Hippocampal formation (tissue), 2 donors: ENCODE results near the gene ARL15.
"Not testable (repeated sequence)": the region's sequence is repeated elsewhere in the genome, so short reads cannot be mapped to it uniquely, and the experiment has no call there.

ENCODE experiments used
- DNase-seq, 2 donors: peaks; one replicate each; lab custom pipeline; 2025; lab: John Stamatoyannopoulos, UW

The ARL15 gene

DNA sequence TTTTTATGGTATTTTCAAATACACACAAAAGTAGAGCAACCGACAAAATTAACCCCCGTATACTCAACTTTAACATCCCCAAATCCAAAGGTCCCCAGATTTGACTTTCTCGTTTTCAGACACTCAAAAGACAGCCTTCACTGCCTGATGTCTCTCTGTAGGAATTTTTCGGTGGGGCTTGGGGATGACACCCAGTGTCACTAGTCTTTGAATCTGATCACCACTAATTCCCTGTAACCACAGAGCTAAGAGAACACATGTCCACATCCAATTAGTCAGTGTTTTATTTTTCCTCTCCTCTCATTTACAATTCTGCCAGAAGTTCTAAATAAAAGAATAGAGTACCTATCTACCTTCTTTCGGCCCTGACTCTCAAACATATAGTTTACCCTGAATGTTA lies 324.6 kb downstream of the ARL15 start:
- no peak for DNase-seq

DNA sequence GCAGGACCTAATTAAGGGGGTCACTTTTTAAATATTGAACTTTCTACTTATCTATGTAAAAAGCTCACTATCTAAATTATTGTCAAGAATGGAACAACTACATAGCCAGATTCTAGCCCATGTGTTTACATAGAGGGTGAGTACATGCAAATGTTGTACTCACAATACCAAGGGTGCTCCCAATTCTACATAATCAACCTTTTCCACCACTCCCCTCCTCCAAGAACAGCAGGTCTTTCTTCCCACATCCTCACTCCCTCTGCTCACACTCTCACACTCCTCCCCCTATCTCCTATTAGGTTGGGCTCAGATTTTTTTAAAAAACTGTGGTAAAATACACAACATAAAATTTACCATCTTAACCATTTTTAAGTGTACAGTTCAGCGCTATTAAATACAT lies 325.4 kb downstream of the ARL15 start:
- DNase-seq = no peak

DNA sequence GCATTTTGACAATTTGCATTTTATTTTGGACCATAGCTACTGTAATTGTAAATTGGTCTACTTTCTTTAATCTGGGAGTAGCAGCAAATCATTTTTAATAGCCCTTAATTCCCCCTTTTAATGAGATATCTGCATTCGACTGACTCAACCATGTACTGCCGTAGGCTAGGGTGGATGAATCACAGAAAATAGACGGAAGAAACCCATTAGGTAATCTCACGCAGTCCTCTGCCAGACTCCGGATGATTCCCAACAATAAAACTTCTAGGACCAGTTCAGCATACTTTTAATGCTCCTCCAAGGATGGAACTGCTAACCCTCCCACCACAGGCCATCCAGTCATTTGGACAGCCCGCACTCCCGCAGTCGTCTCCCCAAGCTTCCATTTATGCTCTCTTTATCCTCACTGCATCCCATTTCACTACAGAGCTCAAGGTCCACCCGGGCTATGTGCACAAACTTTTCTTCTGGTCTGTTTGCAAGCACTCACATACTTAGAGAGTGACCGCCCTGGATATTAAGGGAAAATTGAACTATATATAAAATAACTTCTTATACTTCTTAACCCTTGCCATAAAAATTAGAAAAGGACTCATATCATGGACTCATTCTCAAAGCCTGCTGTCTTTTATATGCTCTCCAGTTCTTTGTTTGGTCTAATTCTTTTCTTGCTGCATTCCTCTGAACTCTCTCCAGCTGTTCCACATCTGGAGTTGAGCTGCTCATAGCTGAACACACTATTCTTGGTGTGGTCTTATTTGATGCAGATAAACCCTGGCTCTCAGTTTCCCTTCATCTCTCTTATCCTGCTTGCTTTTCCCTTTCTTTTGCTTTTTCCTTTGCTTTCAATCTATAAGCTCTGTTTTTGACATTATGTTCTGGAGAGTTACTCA lies 326.6 kb downstream of the ARL15 start:
- DNase-seq = no peak

DNA sequence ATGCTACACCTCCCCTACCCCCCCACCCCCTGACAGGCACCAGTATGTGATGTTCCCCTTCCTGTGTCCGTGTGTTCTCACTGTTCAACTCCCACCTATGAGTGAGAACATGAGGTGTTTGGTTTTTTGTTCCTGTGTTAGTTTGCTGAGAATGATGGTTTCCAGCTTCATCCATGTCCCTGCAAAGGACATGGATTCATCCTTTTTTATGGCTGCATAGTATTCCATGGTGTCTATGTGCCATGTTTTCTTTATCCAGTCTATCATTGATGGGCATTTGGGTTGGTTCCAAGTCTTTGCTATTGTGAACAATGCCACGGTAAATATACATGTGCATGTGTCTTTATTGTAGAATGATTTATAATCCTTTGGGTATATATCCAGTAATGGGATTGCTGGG lies 328.1 kb downstream of the ARL15 start:
- DNase-seq = not testable (repeated sequence)

DNA sequence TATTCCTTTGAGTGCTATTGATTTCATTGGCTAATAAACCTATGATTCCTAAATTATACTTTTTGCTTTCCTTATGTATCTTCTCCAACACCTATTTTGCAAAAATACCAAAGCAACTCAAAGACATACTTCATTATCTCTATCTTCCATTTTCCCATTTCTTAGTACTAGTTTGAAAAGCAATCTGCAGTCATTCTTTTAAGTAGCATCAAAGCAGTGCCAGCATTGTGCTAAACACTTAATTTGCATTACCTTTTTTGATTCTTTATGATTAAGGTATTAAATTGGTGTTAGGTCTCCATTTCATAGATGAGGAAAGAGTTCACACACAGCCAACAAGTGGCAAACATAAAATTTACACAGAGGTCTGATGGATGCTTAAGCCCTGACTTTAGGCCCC lies 330.3 kb downstream of the ARL15 start:
- DNase-seq = no peak

DNA sequence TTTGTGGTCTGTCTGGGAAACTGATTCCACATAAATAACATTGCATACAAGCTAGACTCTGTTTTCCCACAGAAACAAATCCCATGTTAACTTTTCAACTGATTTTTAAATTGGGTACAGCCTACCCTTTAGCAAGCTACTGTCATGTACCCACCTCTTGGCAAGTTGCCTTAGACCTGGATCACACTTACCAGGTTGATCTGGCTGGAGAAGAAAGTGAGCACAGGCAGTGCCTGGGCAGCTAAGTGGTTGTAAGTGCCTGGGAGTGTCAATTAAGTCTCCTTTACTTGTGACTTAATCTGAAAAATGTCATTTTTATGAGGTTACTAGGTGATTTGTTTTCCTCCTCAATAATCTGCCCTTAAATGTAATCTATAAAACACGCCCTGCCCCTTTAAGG lies 336.4 kb downstream of the ARL15 start:
- DNase-seq = no peak

DNA sequence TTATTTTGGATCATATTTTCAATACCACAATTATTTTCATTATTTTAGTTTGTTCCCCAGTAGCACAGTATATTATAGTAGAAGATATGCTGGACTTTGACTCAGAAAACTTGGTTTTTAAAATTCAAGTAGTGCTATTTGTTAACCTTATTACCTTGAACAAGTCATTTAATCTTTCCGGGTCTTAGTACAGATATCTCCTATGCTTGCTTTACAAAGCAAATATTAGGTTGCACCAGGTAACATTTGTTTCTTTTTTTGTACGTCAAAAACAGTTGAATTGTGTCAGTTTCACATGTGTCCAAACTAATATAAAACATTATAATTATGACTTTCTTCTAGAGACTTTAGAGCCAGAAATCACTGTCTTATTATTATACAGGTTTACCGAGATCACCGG lies 338.1 kb downstream of the ARL15 start:
- no peak for DNase-seq

DNA sequence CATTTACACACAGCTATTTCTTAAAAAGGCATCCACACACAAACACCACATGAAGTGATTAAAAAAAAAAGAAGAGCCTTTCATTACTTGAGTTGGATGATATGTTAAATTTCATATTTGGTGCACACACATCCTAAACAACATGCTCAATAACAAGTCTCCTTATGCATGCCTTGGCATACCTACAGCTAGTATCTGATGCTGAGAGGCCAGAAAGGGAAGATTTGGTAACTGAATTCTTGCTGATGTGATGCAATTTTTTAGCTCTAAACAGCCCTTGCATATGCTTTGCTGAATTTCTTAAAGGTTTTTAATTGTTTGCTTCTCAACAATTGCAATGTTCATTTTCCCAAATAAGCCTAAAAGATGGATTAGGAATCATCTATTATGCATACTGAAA lies 338.8 kb downstream of the ARL15 start:
- DNase-seq = no peak

DNA sequence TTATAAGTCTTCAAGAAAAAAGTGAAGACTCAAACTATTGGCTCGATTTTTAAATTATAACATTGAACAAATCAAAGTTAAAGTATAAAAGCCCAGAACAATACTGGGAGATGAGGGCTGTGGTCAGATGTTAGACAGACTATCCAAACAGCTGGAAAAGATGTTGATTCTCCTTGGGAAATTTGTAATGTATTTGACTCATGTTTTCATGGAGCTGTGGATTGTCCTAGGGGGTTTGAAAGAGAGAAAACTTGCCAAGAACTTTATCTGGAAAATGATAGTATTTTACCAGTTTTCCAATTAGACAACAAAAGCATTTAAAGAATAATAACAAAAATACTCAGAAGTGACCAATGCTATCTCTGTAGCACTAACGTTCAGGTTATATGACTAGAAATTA lies 339.2 kb downstream of the ARL15 start:
- no peak for DNase-seq

DNA sequence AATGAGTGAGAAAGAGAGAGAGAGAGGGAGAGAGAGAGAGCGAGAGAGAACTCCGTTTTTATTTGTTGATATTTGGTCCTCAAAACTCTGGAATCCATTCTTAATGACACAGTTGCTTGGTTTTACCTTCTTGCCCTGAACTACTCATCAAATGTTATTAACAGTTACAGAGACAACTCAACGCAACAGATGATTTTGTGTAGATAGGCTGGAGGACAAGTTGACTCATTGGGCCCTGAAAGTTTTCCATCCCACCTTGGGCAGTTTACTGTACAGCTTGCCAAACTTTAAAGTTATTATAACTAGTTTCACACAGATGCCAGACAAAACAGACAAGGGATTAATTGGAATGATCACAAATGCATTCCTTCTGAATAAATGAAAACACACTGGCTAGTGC lies 339.9 kb downstream of the ARL15 start:
- DNase-seq = no peak

DNA sequence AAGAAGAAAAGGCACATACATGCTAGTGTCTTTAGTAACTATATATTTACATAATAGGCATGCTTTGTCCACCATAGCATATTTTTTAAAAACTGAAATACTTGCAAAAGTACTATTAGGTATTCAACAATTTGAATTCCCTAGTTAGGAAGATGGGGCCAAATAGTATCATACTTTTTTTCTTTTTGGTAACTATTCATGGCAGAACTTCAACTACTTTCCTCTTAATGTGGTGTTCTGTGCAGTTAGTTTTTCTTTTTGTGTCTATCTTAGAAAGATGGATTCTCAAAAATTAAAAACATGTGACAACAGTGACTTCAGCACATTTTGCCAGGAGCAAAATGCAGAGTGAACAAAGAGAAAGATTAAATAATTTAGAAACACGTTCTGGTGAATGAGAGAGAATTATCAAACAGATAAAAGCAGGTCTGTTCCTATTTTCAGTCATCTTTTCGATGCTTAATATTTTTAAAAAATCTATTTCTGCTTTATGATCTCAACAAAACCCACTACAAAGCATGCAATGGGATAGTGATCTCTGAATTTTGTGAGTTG lies 341.1 kb downstream of the ARL15 start:
- DNase-seq = no peak

DNA sequence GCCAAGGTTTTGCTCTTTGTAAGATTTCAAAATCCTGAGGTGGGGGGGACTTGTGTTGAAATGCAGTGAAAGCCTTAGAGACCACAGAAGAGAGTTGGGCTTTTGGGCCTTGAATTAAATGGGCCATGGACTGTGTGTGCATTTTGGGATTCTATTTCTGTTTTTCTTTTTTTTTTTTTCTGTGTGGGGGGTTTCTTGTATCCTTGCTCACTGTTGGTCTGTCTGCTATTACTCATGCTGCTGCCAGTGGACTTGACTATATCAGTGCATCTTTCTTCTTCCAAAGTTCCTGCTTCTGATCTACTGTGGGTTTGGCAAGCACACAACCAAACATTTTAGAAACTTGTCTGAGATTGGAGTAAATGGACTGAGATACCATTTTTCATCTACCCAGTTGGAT lies 344.9 kb downstream of the ARL15 start:
- DNase-seq = no peak

DNA sequence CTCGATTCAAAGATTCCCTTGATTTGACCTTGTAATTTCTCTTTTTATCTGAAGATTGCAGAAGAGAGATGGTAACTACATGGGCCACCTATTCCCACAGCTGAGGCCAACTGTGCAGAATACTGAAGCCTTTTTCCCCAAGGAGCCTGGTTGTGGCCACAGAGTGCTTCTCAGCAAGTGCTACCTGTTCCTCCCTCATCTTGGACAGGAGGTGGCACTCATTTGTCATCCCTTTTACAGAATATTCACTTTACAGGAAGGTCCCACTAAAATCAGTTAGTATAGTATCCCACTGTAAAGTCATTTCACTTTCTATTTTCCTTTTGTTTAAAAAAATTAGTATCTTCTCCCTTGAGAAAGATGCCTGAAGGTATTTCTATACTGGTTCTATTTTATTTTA lies 346.4 kb downstream of the ARL15 start:
- no peak for DNase-seq

DNA sequence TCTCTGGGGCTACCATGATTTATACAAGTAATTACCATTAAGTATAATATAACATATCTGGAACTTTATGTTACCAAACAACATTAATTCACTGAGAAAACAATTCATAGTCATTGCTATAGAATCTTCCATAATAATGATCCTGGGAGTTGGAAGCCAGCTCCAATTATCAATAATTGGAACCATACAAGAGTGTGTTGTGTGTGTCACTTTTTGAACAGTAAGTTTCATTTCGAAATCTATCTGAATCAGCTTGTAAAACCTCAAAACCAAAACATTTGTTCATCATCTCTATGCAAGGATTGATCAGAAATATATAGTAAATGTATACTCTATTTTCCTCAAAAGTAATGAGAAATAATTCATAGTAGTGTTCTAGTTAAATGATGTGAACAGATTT lies 348.1 kb downstream of the ARL15 start:
- DNase-seq = no peak

DNA sequence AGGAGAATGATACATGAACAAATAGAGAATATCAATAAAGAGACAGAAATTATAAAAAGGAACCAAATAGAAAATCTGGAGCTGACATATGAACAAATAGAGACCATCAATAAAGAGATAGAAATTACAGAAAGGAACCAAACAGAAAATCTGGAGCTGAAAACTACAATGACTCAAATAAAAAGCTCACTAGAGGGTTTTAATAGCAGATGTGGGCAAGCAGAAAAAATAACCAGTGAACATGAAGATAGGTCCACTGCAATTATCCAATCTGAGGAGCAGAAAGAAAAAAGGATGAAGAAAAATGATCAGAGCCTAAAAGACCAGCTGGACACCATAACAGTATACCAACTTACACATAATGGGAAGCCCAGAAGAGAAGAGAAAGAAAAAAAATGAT lies 353.7 kb downstream of the ARL15 start:
- DNase-seq = no peak

DNA sequence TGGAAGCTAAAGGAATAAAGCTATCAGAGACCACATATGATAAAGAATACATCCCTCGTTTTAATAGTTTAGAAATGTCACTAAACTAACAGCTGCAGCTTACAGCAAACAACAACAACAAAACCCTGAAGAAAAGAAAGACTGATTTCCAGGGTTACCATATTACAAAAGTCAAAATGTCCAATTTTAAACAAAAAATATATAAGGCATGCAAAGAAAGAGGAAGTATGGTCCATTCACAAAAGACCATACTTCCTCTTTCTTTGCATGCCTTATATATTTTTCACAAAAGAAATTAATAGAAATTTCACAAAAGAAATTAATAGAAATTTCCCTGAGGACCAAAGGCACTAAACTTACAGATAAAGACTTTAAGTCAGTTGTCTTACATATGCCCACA lies 354.2 kb downstream of the ARL15 start:
- DNase-seq = no peak

DNA sequence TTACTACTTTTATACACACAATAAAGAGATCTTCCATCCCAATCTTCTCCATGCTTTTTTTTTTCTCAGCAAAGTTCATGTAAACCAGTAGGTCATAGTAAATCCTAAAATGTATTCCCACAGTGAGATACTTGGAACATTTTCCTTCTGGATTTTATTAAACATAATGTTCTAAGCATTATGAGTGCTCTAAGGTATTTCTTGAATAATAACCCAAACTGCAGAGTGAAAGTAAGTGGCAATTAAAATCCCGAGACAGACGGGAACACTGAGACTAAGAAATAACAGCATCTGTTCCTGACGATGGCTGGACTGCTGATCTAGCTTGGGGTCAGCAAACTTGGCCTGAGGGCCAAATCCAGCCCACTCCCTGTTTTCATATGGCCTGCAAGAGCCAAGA lies 359.8 kb downstream of the ARL15 start:
- no peak for DNase-seq

DNA sequence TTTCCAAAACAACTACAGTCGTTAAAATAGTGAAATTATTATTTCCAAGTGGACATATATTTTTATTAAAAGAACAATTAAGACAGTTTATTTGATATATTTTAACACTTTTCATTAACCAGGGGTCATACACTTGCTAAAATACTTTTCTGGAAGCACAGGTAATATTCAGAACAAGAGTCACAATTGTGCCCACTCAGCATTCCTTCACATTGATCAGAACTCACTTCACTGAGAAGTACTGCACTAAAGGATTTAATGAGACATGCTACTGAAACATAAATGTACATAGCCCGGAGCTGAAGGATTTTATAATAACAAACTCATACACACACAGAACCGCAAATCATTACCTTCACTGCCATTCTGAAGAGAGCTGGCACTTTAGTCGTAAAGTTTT lies 361.8 kb downstream of the ARL15 start:
- DNase-seq = no peak

DNA sequence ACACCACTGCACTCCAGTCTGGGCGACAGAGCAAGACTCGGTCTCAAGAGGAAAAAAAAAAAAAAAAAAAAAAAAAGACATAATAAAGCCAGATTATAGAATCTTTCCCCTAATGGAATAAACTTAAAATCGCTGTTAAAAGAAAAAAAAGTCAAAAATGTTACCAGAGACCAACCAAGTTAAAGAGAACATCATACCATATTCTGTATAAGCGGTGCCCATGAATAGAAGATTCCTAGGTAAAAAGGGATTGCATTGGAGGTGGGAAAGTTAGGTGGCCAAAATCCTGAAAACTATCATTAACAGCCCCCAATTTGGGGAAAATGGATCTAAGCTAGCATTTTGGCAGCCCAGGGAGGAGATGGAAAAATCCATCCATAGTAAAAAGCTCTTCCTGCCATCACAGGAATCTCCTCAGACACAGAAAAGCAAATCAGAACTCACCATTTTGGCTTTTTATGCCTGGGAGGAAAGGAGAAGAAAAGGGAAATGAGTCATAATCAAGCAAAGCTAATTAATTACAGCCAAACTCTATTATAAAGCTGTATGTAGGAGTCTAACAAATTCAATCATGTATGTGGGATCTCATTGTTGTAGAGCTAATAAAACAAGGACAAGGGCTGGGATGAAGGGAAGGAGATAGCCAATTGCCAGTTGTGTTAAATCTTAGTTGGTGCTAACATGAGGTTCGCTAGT lies 363.8 kb downstream of the ARL15 start:
- DNase-seq = no peak

DNA sequence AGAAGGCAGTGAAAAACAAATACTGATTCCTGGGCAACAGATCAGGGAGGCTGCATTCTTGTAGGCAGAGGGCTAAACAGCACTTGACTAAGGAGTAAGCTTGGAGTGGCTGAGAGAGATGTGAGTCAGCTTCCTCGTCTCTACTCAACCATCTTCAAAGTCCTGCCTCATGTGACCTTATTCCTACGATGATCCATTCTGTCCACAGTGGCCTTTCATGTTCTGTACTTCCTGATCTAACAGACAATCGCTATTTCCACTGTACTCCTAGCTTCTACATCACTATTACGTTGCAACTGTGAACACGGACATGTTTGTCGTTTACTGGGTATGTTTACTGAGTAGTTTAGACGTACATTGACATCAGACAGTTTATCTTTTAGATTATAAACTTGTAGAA lies 365.4 kb downstream of the ARL15 start:
- DNase-seq = no peak

DNA sequence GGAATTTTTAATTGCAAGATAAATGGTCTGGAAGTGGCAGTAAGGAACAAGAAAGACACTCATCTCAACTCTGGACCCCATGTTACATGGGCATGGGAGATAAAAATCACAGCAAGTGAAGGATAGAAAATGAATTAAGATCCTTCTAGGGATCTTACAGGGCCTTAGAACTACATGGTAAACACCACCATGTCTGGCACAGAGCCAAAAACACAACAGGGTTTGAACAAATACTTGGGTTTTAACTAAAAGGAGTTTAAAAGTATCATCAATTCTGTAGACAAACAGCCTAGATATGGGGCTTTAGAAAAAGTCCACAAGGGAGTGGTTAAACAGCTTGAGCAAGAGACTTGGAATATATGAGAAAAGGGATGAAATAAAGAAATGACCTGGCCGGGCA lies 366.4 kb downstream of the ARL15 start:
- no peak for DNase-seq

DNA sequence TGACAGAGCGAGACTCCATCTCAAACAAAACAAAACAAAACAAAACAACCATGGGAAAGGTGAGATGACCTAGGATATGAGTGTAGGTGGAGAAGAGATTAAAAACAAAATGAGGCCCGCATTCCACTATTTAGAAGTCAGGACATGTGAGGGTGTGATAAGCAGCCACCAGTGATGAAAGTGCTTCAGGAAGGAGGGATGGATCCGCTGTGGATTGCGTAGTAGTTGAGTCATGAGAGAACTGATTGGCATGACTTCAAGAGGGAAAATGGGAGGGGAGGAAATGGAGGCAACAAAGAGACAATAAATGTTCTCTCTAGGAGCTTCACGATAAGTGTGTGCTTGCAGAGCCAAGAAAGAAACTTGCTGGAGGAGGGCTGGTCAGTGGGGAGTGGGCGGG lies 367.6 kb downstream of the ARL15 start:
- DNase-seq = no peak

DNA sequence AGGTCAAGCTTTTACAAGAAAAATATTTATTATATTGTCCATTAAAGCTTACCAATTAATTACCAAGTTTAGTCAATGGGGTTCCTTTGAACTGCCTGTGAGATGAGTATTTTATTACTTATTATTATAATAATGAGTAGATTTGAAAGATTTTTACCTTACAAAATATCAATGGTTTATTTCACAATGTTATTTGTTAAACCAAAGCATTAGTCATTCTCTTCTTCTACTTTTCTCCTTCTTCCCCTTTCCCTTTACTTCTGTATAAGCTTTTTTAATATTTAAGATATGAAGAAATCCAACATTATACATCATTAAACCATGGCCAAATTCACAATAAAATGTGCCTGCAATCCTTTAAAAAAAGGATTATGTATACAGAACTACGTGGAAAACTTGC lies 369.5 kb downstream of the ARL15 start:
- DNase-seq = no peak
